GM21737 (cell line): Measurements from ENCODE around the gene METAP1D.
"Not testable (repeated sequence)": the region's sequence is repeated elsewhere in the genome, so short reads cannot be mapped to it uniquely, and the experiment has no call there.

ENCODE experiments used
- ATAC-seq: cut with Tn5 transposase; IDR thresholded peaks from one replicate; pipeline ENCODE4 v1.9.1; 2021; ENCODE audit warnings: mild to moderate bottlenecking, moderate library complexity; ENCODE audit not compliant: unreplicated experiment

METAP1D gene

GRCh38 chr2:172047566-172048507 is 48.1 kb downstream of the METAP1D start:
- no peak for ATAC-seq

GRCh38 chr2:172048508-172049503 is 49.1 kb downstream of the METAP1D start:
- ATAC-seq = no peak

- ATAC-seq = no peak
Observed at GRCh38 chr2:172049567-172050120, 49.9 kb downstream of the METAP1D start.

GRCh38 chr2:172050479-172051125 is 50.8 kb downstream of the METAP1D start:
- no peak for ATAC-seq

GRCh38 chr2:172052000-172052983 is 52.5 kb downstream of the METAP1D start:
- no peak for ATAC-seq

GRCh38 chr2:172053486-172053885 is 53.7 kb downstream of the METAP1D start:
- no peak for ATAC-seq

GRCh38 chr2:172056293-172056692 is 56.5 kb downstream of the METAP1D start:
- ATAC-seq = no peak

GRCh38 chr2:172058660-172059059 is 58.9 kb downstream of the METAP1D start:
- no peak for ATAC-seq

GRCh38 chr2:172060118-172060517 is 60.4 kb downstream of the METAP1D start:
- not testable (repeated sequence) for ATAC-seq

- ATAC-seq = no peak
Observed at GRCh38 chr2:172062402-172063004, 62.8 kb downstream of the METAP1D start.

- ATAC-seq = no peak
Observed at GRCh38 chr2:172063446-172063845, 63.7 kb downstream of the METAP1D start.

GRCh38 chr2:172065111-172065510 is 65.4 kb downstream of the METAP1D start:
- ATAC-seq = no peak

GRCh38 chr2:172066394-172066886 is 66.7 kb downstream of the METAP1D start:
- no peak for ATAC-seq

- not testable (repeated sequence) for ATAC-seq
Observed at GRCh38 chr2:172067905-172068304, 68.2 kb downstream of the METAP1D start.

GRCh38 chr2:172070936-172071335 is 71.2 kb downstream of the METAP1D start:
- no peak for ATAC-seq

GRCh38 chr2:172072303-172072702 is 72.5 kb downstream of the METAP1D start:
- ATAC-seq = no peak

GRCh38 chr2:172072706-172073105 is 73.0 kb downstream of the METAP1D start:
- ATAC-seq = no peak

- no peak for ATAC-seq
Observed at GRCh38 chr2:172073518-172073917, 73.8 kb downstream of the METAP1D start.

GRCh38 chr2:172074254-172074653 is 74.5 kb downstream of the METAP1D start:
- ATAC-seq = no peak
